Psoas muscle (tissue), 8 donors: ENCODE results near the gene ATXN2. TPM values are rescaled to one million over a fixed set of nuclear protein-coding genes. Genes with fewer than 3 reads are reported as not detected.
"Not testable (repeated sequence)": the region's sequence is repeated elsewhere in the genome, so short reads cannot be mapped to it uniquely, and the experiment has no call there.

Source experiments
- ATAC-seq, 4 donors: fragments of 200-7000 bp; cut with Tn5 transposase; one replicate each; pipeline ENCODE4 v1.9.1; 2020; ENCODE audit warnings: moderate library complexity in 3 of 4, mild to moderate bottlenecking in 2 of 4
- DNase-seq, 2 donors: peaks; one replicate each; pipeline ENCODE4 v3.0.0-alpha.2; 2020
- H3K27ac ChIP-seq: fragments of 200-600 bp; one replicate; pipeline ENCODE4 v1.8.0; 2022
- H3K27me3 ChIP-seq, 3 donors: fragments of 200-600 bp in 1 of 3; one replicate each; pipeline versions ENCODE4 v1.6.1 to v1.8.0; 2013 to 2022; ENCODE audit warnings: low read length in 2 of 3, mild to moderate bottlenecking in 2 of 3, moderate library complexity in 1 of 3; ENCODE audit not compliant: insufficient read depth in 3 of 3
- H3K36me3 ChIP-seq, 2 donors: fragments of 200-600 bp in 1 of 2; one replicate each; pipeline versions ENCODE4 v1.6.1 to v1.8.0; 2013 to 2022; ENCODE audit warnings: low read depth in 1 of 2, mild to moderate bottlenecking in 1 of 2, moderate library complexity in 1 of 2; ENCODE audit not compliant: insufficient read depth in 1 of 2
- H3K4me1 ChIP-seq: fragments of 200-600 bp; one replicate; pipeline ENCODE4 v1.8.0; 2022
- H3K4me3 ChIP-seq: fragments of 200-600 bp; one replicate; pipeline ENCODE4 v1.8.0; 2022; ENCODE audit warnings: mild to moderate bottlenecking
- H3K9me3 ChIP-seq: fragments of 200-600 bp; one replicate; pipeline ENCODE4 v1.8.0; 2022
- WGBS, 3 donors: extraction: QIAGEN DNeasy Blood & Tissue Kit; methylation state at CpG; one replicate each; pipeline versions ENCODE4 v1.1.6 to v1.1.7; 2013; 5-methylcytosine and 5-hydroxymethylcytosine counted together
- intact Hi-C, 2 donors: fragments of 100-400 bp; cut with DNase I; formaldehyde crosslinking; loops; one replicate each; pipeline versions ENCODE4 v1.11.0 to v1.14.2; 2022
- polyA plus RNA-seq, 3 donors: library from polyadenylated mRNA; stranded (reverse); fragments of 200-250 nt; gene quantifications; one replicate each; pipeline ENCODE4 v1.2.3, GENCODE V29; 2013
- total RNA-seq, 4 donors: library from RNA; stranded (reverse); fragmentation: NEBNext Ultra II Directional in 2 of 4; extraction: Animal tissue kit (Norgen Biotek cat#: 25700) in 2 of 4; gene quantifications; one replicate each; pipeline versions ENCODE4 v1.2.1 to v1.2.4, GENCODE V29; 2021 to 2023
- TF ChIP-seq, protein P1 (sequence below): fragments of 200-600 bp; IDR thresholded peaks from one replicate; pipeline ENCODE4 v1.8.0; 2022; ENCODE audit warnings: antibody characterized with exemption
- donor health status: healthy with polysubstance abuse.
- donor health status: DM: no; HTN: no; CAD: no; lungs with moderate emphysema.
- donor health status: Bipolar disorder and iron deficiency.
- donor health status: healthy.
- donor health status: DM: yes; HTN: yes; CAD: no.
- donor health status: DM: no; HTN: no; CAD: no.
- donor health status: DM: no; HTN: no; CAD: no.
- donor health status: DM: yes; HTN: yes; CAD: no.

ATXN2 gene
- total and polyA plus RNA-seq, 7 donors = 17.2 to 39.2 (median 32.9) TPM

DNA sequence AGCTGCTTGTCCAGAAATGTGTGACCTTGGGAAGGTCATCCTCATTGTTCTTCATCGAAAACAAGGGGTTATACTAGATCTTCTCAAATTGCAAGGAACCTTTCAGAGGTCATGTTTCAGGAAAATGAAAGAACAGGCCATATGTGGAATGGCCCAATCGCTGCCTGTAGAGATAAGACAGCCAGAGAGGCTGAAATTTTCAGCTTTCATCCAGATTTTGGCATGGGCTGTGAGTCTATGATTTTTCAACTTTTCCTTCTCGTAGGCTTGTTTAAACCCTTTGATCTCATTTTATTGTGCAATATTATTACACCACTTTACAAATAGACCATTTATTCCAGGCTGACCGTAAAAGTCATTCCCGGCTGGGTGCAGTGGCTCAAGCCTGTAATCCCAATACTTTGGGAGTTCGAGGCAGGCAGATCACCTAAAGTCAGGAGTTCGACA lies 17.1 kb upstream of the ATXN2 start:
- Histone ChIP-seq H3K4me3 (no peak overlapping the region), H3K27me3 (no peaks in the 10 kb centered on the region), H3K4me1 (no peaks in the 10 kb centered on the region), H3K9me3 (no peaks in the 10 kb centered on the region), H3K36me3 (no peaks in the 10 kb centered on the region), H3K27ac (no peak overlapping the region)
- ATAC-seq (no peak), DNase-seq (no peak)
- TF ChIP-seq, protein P1, sequence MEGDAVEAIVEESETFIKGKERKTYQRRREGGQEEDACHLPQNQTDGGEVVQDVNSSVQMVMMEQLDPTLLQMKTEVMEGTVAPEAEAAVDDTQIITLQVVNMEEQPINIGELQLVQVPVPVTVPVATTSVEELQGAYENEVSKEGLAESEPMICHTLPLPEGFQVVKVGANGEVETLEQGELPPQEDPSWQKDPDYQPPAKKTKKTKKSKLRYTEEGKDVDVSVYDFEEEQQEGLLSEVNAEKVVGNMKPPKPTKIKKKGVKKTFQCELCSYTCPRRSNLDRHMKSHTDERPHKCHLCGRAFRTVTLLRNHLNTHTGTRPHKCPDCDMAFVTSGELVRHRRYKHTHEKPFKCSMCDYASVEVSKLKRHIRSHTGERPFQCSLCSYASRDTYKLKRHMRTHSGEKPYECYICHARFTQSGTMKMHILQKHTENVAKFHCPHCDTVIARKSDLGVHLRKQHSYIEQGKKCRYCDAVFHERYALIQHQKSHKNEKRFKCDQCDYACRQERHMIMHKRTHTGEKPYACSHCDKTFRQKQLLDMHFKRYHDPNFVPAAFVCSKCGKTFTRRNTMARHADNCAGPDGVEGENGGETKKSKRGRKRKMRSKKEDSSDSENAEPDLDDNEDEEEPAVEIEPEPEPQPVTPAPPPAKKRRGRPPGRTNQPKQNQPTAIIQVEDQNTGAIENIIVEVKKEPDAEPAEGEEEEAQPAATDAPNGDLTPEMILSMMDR = no peak
- 60 to 73% (median 65%) methylated on average over 7 of the region's 7 CpGs for WGBS, 3 donors
- intact Hi-C loops = no loop called here

DNA sequence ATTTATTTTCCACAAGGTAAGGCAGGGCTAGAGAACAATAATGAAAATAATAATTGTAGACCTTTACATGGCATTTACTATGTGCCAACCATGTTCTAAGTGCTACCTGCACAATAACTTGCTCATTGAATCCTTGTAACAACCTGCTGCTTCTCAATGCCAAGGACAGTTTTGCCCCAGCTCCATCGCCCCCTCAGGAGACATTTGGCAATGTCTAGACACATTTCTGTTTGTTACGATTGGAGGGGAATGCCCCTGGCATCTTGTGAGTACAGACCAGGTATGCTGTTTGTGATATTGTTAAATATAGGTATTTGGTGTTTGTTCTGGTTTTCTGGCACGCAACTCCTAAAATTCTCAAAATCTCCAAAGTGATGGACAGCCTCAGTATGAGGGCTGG lies 8.1 kb upstream of the ATXN2 start:
- no peaks in the 10 kb centered on the region for H3K9me3 ChIP-seq
- no peak for ATAC-seq
- no peak overlapping the region for H3K27ac ChIP-seq
- no peak overlapping the region for H3K4me3 ChIP-seq
- DNase-seq = no peak
- TF ChIP-seq, protein P1 = no peak
- no peaks in the 10 kb centered on the region for H3K27me3 ChIP-seq
- H3K4me1 ChIP-seq = no peaks in the 10 kb centered on the region
- intact Hi-C loops = no loop called here
- 73 to 81% (median 80%) methylated on average over 3 of the region's 3 CpGs for WGBS, 3 donors
- no peaks in the 10 kb centered on the region for H3K36me3 ChIP-seq

DNA sequence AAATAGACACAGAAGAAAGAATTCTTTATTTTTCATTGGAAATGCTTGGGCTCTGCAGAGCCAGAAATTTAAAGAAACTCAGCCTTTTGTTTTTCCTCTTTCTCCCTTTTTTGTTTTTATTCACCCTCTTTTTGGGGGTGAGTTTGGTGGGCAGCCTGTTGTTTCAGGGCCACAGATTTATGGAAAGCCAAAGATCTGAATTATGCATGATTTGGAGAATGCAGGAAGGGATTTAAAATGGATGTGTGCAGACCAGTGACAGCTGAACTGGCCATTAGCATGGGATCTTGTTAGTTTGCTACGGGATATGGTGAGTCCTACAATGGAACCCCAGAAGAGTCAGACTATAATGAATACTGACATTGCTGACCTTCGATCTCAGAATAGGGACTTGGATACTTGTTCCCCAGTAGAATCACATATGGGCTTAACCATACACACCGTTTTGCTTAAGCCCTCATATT lies 7.7 kb upstream of the ATXN2 start:
- TF ChIP-seq, protein P1 = no peak
- intact Hi-C loops = no loop called here

DNA sequence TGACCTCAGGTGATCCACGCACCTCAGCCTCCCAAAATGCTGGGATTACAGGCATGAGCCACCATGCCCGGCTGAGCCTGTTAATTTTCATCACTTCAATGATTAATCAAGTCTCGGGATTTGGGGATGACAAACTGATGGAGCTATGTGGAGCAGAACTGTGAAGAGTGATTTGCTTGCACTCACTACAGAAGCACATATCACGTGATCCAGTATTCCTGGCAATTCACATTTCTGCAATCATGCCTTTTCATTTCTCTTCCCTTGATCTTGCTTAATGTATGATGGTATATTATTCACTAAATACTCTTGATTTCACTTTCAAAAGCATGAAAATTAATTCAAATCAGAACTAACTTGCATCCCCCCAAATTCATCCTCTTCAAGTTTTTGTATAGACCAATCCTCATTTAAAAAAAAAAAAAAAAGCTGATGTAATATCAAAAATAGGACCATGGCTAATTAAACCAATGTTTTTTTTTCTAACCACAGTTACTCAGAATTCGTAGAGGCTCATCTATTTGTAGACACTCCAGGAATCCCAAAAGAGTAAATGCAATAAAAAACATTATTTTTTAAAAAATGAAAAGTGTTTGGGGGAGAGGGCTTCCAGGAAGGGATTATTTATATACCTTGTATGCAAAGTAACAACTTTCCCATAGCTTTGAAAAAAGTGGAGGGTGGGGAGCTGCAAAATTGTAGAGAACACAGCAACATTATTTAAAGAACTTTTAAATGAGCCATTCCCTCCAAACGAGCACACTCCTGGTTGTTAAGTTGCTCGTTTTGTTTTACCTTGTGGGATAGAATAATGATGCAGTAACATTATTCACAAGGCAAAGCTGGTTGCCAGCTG lies 7.0 kb upstream of the ATXN2 start:
- Histone ChIP-seq H3K27me3 (no peaks in the 10 kb centered on the region), H3K9me3 (no peaks in the 10 kb centered on the region), H3K36me3 (no peaks in the 10 kb centered on the region), H3K4me3 (no peak overlapping the region), H3K4me1 (no peaks in the 10 kb centered on the region), H3K27ac (no peak overlapping the region)
- TF ChIP-seq, protein P1 = no peak
- intact Hi-C loops = no loop called here
- ATAC-seq (no peak), DNase-seq (no peak)
- WGBS, 3 donors = 71 to 79% (median 72%) methylated on average over 7 of the region's 7 CpGs

More for the DNA sequence above, 7.7 kb upstream of the ATXN2 start:
- no peak for ATAC-seq
- Histone ChIP-seq H3K9me3 (no peaks in the 10 kb centered on the region), H3K36me3 (no peaks in the 10 kb centered on the region), H3K27ac (no peak overlapping the region), H3K27me3 (no peaks in the 10 kb centered on the region), H3K4me3 (no peak overlapping the region), H3K4me1 (no peaks in the 10 kb centered on the region)
- WGBS, 3 donors = 58 to 76% (median 58%) methylated on average over 3 of the region's 3 CpGs
- no peak for DNase-seq

DNA sequence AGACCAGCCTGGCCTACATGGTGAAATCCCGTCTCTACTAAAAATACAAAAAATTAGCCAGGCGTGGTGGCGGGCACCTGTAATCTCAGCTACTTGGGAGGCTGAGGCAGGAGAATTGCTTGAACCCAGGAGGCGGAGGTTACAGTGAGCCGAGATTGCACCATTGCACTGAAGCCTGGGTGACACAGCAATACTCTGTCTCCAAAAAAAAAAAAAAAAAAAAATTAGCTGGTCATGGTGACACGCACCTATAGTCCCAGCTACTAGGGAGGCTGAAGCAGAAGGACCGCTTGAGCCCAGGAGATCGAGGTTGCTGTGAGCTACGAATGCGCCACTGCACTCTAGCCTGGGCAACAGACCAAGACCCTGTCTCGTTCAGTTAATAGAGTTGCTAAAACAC lies 3.7 kb upstream of the ATXN2 start:
- H3K36me3 ChIP-seq, H3K27me3 ChIP-seq, H3K4me1 ChIP-seq, H3K4me3 ChIP-seq, H3K27ac ChIP-seq, intact Hi-C loops, H3K9me3 ChIP-seq, ATAC-seq, DNase-seq: not testable (repeated sequence)
- WGBS, 3 donors = 92 to 98% (median 96%) methylated on average over 11 of the region's 11 CpGs
